Neural progenitor cell (in vitro differentiated cells): ENCODE data around the gene SIRT5.

ENCODE experiments used
- CTCF ChIP-seq: fragments of 200-600 bp; sonication (generic); IDR thresholded peaks from 2 replicates; pipeline ENCODE4 v1.5.1; 2017; ENCODE audit warnings: antibody characterized with exemption, mild to moderate bottlenecking
- EZH2 ChIP-seq: fragments of 200-600 bp; sonication (generic); IDR thresholded peaks from 2 replicates; pipeline ENCODE4 v1.6.1; 2017; ENCODE audit warnings: antibody characterized with exemption, mild to moderate bottlenecking, moderate library complexity
- EZH2phosphoT487 ChIP-seq: fragments of 200-600 bp; sonication (generic); IDR thresholded peaks from 2 replicates; pipeline ENCODE4 v1.6.1; 2017; ENCODE audit warnings: antibody characterized with exemption

GRCh38 chr6:13528777-13529343 is 45.5 kb upstream of the SIRT5 start:
- no peak for TF ChIP-seq CTCF
- no peak for TF ChIP-seq EZH2phosphoT487
- TF ChIP-seq EZH2 = no peak
